ENCODE data around the gene SCMH1. TPM values are rescaled to one million over a fixed set of nuclear protein-coding genes. Genes with fewer than 3 reads are reported as not detected.

The SCMH1 gene
- total RNA-seq, 2 experiments from 2014 or later, result 25.1 to 30.3 TPM

DNA sequence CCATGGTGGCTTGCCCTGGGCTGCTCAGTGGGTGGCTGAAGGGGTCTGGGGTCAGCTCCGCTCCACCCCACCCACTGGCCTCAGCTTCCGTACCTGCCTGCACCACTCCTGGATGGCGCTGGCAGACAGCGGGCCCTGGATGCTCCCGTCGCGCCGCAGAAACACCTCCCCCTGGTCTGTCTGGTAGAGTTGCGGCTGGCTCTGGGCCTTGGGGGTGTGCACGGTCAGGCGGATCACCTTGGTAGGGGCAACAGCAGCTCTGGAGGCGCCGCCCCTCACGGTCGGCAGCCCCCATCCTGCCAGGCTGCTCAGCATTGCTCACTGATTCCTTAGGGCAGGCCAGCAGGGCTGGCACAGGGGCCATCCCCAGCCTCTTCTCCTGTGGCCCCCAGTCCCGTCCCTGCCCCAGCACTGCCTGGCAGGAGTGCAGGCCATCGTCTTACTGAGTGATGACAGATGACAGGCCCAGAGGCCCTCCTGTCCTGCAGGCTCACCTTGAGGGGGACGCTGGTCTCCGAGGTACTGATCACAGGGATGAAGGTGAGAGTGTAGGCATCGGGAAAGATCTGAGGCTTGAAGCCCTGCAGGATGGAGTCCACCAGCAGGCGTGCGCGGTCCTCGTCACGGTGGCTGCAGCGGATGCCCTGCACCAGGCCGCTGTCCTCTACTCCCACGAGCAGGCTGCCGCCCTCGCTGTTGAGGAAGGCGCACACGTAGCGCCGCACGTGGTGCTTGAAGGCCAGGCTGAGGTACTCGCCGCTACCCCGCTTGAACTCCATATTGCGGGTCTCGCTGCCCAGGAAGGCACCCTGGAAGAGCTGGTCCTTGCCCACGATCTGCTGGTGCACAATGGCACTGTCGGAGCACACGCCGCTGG, 224.7 kb downstream of the SCMH1 start:
- ATAC-seq, result no peak
- POLR2A ChIA-PET, result interaction anchor here (1.4 kb wide), 1 partner anchor 13 kb away, joined by 3 read pairs; no protein-coding TSS in a partner anchor
- no peak for DNase-seq
- no peaks in the 10 kb centered on the region for H3K9me3 Mint-ChIP-seq (ENCODE audit: insufficient read depth)
- H3K36me3 Mint-ChIP-seq (ENCODE audit: low read depth), result peaks cover 37% of the 10 kb centered on the region
- no peak overlapping the region for H3K27ac Mint-ChIP-seq
- CTCF ChIA-PET, result no interaction called here
- H3K27me3 Mint-ChIP-seq (ENCODE audit: low read depth), result no peaks in the 10 kb centered on the region
- H3K4me3 Mint-ChIP-seq, result no peak overlapping the region
- peaks cover 26% of the 10 kb centered on the region for H3K4me1 Mint-ChIP-seq (ENCODE audit: low read depth)

DNA sequence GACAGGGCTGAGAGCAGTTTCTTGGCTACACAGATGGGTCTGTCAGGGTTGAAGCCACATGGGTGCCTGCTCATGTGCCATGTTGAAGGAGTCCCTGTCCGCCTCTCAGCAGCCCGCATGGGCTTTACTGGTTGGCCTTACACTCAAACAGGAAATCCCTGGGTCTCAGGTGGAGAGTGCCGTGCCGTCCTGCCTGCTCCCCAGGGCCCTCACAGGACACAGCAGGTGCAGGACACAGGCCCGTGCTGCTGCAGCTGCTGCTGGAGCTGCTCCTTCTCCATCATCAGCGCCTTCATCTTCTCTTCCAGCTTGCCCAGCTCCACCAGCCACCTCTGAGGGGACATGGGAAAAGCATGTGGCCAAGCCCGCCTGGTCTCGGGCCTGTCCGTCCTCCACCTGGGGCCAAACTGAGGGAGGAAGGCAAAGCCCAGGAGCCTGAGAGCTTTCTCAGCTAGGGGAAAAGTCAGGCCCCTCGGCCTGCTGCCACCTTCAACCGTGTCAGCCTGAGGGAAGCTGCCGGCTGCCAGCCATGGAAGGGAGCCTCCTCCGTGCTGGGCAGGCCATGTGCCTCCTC, 226.1 kb downstream of the SCMH1 start:
- H3K4me1 Mint-ChIP-seq (ENCODE audit: low read depth), result peaks cover 17% of the 10 kb centered on the region
- no peak overlapping the region for H3K4me3 Mint-ChIP-seq
- CTCF ChIA-PET, result interaction anchor here (1.7 to 1.9 kb wide), 2 partner anchors 11 to 13 kb away, joined by 4 to 5 read pairs; no protein-coding TSS in a partner anchor
- H3K36me3 Mint-ChIP-seq (ENCODE audit: low read depth), result peaks cover 47% of the 10 kb centered on the region
- ATAC-seq, result no peak
- H3K27ac Mint-ChIP-seq, result no peak overlapping the region
- DNase-seq, result no peak
- H3K9me3 Mint-ChIP-seq (ENCODE audit: insufficient read depth), result no peaks in the 10 kb centered on the region
- H3K27me3 Mint-ChIP-seq (ENCODE audit: low read depth), result no peaks in the 10 kb centered on the region
- POLR2A ChIA-PET, result interaction anchor here (0.7 to 1.4 kb wide), 2 partner anchors 15 to 36 kb away, joined by 3 read pairs; partner anchors contain the start of gene CTPS1

DNA sequence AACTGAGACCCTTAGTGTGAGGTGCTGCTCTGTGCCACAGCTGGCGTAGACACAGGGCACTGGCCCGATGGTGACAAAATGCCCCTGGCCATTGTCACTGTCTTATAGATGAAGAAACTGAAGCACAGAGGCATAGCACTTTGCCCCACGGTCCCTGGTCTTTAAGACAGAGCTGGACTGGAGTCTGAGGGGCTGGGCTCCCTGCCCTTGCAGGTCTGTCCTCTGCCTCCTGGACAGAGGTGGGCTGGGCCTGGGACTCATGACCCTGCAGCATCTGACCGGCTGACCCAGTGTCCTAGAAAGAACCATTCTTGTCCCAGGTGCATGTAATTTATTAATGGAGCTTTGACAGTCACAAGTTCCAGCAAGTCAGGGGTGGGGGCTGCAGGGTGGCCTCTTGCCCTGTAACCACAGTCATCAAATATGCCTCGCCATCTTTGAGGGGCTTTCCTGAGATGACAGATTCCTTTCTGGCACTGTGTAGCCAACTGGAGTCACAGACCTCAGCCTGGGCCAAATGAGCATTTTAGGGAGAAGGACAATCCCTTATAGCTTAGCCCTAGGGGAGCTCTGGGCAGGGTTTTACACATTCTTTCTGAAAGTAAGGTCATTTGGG, 226.7 kb downstream of the SCMH1 start:
- DNase-seq (no peak), ATAC-seq (no peak)
- Mint-ChIP-seq H3K27me3 (ENCODE audit: low read depth) (no peaks in the 10 kb centered on the region), H3K4me1 (ENCODE audit: low read depth) (peaks cover 14% of the 10 kb centered on the region), H3K9me3 (ENCODE audit: insufficient read depth) (no peaks in the 10 kb centered on the region), H3K27ac (peak overlapping the region; percentile 77), H3K4me3 (no peak overlapping the region), H3K36me3 (ENCODE audit: low read depth) (peaks cover 53% of the 10 kb centered on the region)
- ChIA-PET POLR2A (interaction anchor here (0.6 to 0.7 kb wide), 3 partner anchors 36 to 540 kb away, joined by 3 to 4 read pairs (median 3); partner anchors contain the start of gene CTPS1), CTCF (interaction anchor here (1.7 to 1.9 kb wide), 2 partner anchors 11 to 12 kb away, joined by 4 to 5 read pairs; no protein-coding TSS in a partner anchor)

DNA sequence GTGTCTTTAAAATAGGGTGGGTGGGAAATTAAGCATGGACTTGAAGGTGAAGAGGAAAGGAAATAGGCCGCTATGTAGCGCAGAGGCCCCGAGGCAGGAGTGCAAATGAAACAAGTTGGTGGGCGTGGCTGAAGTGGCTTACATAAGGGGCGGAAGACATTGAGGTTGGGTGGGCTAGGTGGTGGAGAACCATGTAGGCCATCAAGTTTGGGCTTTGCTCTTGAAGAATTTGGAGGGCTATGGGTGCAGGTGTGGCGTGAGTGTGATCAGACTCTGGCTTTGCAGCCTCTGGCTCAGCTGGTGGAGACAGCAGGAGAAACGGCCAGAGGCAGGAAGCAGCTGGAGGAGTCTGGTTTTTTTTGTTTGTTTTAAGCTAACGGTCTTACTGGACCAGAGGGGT, 227.2 kb downstream of the SCMH1 start:
- ATAC-seq (no peak), DNase-seq (no peak)
- H3K36me3 Mint-ChIP-seq (ENCODE audit: low read depth), result peaks cover 58% of the 10 kb centered on the region
- POLR2A ChIA-PET, result interaction anchor here (0.6 kb wide), 2 partner anchors 309 to 539 kb away, joined by 3 to 4 read pairs; no protein-coding TSS in a partner anchor
- CTCF ChIA-PET, result interaction anchor here (1.7 to 1.9 kb wide), 2 partner anchors 10 to 11 kb away, joined by 4 to 5 read pairs; no protein-coding TSS in a partner anchor
- H3K4me1 Mint-ChIP-seq (ENCODE audit: low read depth), result peaks cover 14% of the 10 kb centered on the region
- no peaks in the 10 kb centered on the region for H3K27me3 Mint-ChIP-seq (ENCODE audit: low read depth)
- no peaks in the 10 kb centered on the region for H3K9me3 Mint-ChIP-seq (ENCODE audit: insufficient read depth)
- peak overlapping the region; percentile 77 for H3K27ac Mint-ChIP-seq
- no peak overlapping the region for H3K4me3 Mint-ChIP-seq

DNA sequence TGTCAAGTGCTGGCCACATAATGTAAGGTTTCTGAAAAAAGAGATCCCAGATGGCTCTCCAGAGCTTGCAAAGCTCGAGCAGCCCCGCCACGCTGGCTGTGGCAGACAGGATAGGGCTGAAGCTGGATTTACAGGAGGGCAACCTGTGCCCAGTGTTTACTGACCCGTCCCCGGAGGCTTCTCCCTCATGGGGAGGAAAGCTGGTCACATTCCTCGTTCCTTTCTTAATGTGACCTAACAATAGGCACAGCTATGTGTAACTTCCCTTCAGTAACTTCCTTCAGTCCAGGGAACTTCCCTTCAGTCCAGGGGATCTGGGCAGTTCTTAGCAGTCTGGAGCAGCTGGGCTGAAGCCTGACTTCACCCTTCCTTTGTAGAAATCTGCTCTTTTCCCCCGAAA, 228.3 kb downstream of the SCMH1 start:
- H3K4me3 Mint-ChIP-seq, result no peak overlapping the region
- peaks cover 17% of the 10 kb centered on the region for H3K4me1 Mint-ChIP-seq (ENCODE audit: low read depth)
- H3K9me3 Mint-ChIP-seq (ENCODE audit: insufficient read depth), result no peaks in the 10 kb centered on the region
- H3K36me3 Mint-ChIP-seq (ENCODE audit: low read depth), result peaks cover 59% of the 10 kb centered on the region
- no peaks in the 10 kb centered on the region for H3K27me3 Mint-ChIP-seq (ENCODE audit: low read depth)
- no peak for ATAC-seq
- CTCF ChIA-PET, result no interaction called here
- no peak for DNase-seq
- H3K27ac Mint-ChIP-seq, result no peak overlapping the region
- POLR2A ChIA-PET, result no interaction called here

DNA sequence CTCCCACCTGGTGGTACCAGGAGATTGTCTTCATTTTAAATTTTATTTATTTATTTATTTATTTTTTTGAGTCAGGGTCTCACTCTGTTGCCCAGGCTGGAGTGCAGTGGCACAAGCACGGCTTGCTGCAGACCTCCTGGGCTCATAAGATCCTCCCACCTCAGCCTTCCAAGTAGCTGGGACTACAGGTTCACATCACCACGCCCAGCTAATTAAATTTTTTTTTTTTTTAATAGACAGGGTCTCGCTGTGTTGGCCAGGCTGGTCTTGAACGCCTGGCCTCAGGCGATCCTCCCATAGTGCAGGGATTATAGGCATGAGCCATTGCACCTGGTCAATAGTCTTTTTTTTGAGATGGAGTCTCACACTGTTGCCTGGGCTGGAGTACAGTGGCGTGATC, 229.1 kb downstream of the SCMH1 start:
- H3K27ac Mint-ChIP-seq, result no peak overlapping the region
- no peaks in the 10 kb centered on the region for H3K27me3 Mint-ChIP-seq (ENCODE audit: low read depth)
- peaks cover 63% of the 10 kb centered on the region for H3K36me3 Mint-ChIP-seq (ENCODE audit: low read depth)
- ATAC-seq, result no peak
- CTCF ChIA-PET, result no interaction called here
- no peak for DNase-seq
- H3K4me3 Mint-ChIP-seq, result no peak overlapping the region
- H3K9me3 Mint-ChIP-seq (ENCODE audit: insufficient read depth), result no peaks in the 10 kb centered on the region
- peaks cover 17% of the 10 kb centered on the region for H3K4me1 Mint-ChIP-seq (ENCODE audit: low read depth)
- POLR2A ChIA-PET, result no interaction called here

DNA sequence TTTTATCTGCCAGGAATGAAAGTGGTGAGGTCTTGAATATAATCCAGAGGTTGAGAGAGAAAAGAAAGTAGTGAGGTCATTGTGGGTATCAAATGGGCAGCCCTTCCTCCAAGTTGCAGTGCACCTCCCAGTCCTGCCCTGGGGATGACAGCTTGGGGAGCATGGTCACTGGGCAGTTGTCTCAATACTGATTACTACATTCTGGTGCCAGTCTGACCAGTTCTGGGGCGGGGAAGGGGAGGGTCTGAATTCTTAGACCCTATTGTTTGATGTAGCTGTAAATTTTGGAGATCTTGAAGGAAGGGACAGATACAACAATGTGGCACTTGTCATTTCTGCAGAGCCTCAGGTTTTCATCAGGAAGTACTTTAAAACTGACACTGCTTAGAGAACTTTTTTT, 231.8 kb downstream of the SCMH1 start:
- H3K36me3 Mint-ChIP-seq (ENCODE audit: low read depth), result peaks cover 84% of the 10 kb centered on the region
- H3K4me1 Mint-ChIP-seq (ENCODE audit: low read depth), result peaks cover 17% of the 10 kb centered on the region
- no peaks in the 10 kb centered on the region for H3K27me3 Mint-ChIP-seq (ENCODE audit: low read depth)
- no peak overlapping the region for H3K27ac Mint-ChIP-seq
- POLR2A ChIA-PET, result no interaction called here
- no peak for DNase-seq
- ATAC-seq, result no peak
- CTCF ChIA-PET, result no interaction called here
- H3K9me3 Mint-ChIP-seq (ENCODE audit: insufficient read depth), result no peaks in the 10 kb centered on the region
- no peak overlapping the region for H3K4me3 Mint-ChIP-seq

DNA sequence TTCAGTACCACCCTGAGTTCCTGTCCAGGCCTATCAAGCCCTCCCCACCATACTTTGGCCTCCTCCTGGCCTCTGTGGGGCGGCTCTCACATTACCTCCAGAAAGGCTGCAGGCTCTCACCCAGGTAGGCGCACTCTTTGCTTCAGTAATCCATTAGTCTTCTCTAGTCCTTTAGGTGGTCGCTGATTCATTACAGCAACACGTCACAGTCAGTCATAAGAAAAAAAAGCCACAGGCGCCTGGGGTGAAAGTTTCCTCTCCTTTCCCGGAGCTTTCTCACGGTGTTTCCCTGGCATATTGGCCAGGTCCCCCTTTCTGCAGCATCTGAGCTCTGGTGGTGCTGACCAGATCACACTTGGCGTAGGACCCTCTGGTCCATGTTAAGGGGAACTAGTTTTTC, 232.6 kb downstream of the SCMH1 start:
- H3K27ac Mint-ChIP-seq, result peak overlapping the region; percentile 20
- ChIA-PET CTCF (no interaction called here), POLR2A (no interaction called here)
- no peak overlapping the region for H3K4me3 Mint-ChIP-seq
- H3K36me3 Mint-ChIP-seq (ENCODE audit: low read depth), result peaks cover 83% of the 10 kb centered on the region
- no peaks in the 10 kb centered on the region for H3K27me3 Mint-ChIP-seq (ENCODE audit: low read depth)
- ATAC-seq, result no peak
- no peaks in the 10 kb centered on the region for H3K9me3 Mint-ChIP-seq (ENCODE audit: insufficient read depth)
- peaks cover 12% of the 10 kb centered on the region for H3K4me1 Mint-ChIP-seq (ENCODE audit: low read depth)
- no peak for DNase-seq

DNA sequence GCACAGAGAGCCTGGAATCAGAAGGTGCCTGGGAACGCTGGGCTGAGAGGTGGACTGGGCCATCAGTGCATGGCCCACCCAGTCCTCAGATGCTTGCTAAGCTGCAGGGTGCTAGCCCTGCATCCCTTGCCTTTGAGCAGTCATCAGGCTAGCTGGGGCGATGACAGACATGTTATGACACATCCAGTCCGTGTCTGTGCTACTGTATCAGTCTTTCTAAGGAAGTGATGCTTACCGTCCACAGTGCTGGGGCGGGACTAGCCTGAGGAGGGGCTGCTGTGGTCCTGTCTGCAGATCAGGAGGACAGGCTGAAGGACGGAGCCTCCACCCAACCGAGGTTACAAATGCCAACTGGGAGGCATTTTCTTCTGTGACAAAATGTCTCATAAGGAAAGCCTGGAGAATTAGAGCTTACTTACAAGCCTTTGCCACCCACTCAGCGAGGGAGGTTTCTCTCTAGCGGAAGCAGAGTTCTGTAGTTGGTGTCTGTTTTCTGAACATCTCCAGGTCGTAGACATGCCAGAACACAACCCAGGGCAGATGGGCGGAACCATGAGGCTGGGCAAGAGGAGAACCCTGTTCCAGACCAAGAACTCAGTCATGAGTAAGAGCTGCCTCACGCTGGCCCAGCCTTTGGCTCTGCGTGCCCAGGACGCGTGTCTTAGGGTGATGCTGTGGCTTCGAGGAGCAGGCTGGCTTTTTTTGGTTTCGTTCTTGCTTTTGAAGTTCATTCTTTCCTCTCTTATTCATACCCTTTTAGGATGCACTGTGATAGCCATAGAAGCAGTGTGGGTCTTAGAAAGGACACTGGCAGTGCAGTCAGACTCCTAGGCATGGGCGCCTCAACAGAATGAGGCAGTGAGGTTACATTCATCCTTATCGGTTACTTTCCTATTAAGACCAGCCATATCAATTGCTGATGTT, 234.9 kb downstream of the SCMH1 start:
- Mint-ChIP-seq H3K36me3 (ENCODE audit: low read depth) (peaks cover 89% of the 10 kb centered on the region), H3K9me3 (ENCODE audit: insufficient read depth) (no peaks in the 10 kb centered on the region), H3K27ac (peak overlapping the region; percentile 58), H3K27me3 (ENCODE audit: low read depth) (no peaks in the 10 kb centered on the region), H3K4me3 (no peak overlapping the region), H3K4me1 (ENCODE audit: low read depth) (peaks cover 20% of the 10 kb centered on the region)
- CTCF ChIA-PET, result no interaction called here
- ATAC-seq, result no peak
- POLR2A ChIA-PET, result interaction anchor here (0.6 kb wide), 1 partner anchor 24 kb away, joined by 3 read pairs; no protein-coding TSS in a partner anchor
- DNase-seq, result no peak

DNA sequence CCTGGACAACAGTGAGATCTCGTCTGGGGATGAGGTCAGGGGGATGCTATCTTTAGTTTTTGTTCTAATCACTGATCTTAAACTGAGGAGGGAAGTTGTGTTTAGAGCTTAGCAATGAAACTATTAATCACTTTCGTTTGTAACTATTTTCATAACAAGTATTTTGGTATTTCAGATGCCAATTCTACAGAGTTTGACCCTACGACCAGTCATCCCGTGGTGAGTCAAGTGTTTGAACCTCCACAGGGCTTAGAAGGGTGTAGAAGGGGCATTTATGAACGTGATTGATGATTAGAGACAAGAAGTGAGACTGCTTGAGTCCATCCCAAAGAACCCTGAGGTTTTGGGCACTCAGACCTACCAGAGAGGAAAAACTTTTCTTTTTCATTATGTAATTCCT, 236.2 kb downstream of the SCMH1 start:
- Mint-ChIP-seq H3K27me3 (ENCODE audit: low read depth) (no peaks in the 10 kb centered on the region), H3K36me3 (ENCODE audit: low read depth) (peaks cover 89% of the 10 kb centered on the region), H3K4me1 (ENCODE audit: low read depth) (peaks cover 25% of the 10 kb centered on the region), H3K4me3 (no peak overlapping the region), H3K27ac (no peak overlapping the region), H3K9me3 (ENCODE audit: insufficient read depth) (no peaks in the 10 kb centered on the region)
- no peak for DNase-seq
- ATAC-seq, result no peak
- POLR2A ChIA-PET, result no interaction called here
- CTCF ChIA-PET, result no interaction called here

DNA sequence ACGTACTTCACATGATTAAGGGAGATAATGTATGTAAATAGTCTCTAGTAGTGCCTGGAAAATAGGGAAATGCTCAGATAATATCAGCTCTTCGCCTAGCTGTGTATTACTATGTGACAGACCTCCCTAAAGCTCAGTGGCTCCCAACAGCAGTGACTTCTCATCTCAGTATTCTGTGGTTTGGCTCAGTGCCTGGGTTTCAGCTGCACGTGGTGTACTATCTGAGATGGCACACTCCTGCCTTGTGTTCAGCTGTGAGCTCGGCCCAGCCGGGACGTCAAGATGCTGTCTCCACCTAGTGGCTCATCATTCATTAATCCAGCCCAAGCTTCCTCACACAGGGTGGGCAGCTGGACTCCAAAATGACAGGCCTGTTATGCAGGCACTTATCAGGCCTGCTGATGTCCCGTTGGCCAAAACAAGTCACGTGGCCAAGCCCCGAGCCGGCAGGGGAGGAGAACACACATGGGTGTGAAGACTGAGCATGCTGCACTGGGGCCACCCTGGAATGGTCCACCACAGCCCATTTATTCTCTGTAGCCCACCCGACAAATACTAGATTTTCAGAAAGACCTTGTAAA, 238.4 kb downstream of the SCMH1 start:
- Mint-ChIP-seq H3K4me1 (ENCODE audit: low read depth) (peaks cover 27% of the 10 kb centered on the region), H3K9me3 (ENCODE audit: insufficient read depth) (no peaks in the 10 kb centered on the region), H3K4me3 (no peak overlapping the region), H3K27me3 (ENCODE audit: low read depth) (no peaks in the 10 kb centered on the region), H3K27ac (peak overlapping the region; percentile 82), H3K36me3 (ENCODE audit: low read depth) (peaks cover 87% of the 10 kb centered on the region)
- ChIA-PET CTCF (interaction anchor here (0.6 to 2.5 kb wide), 16 partner anchors 8 to 150 kb away, joined by 3 to 11 read pairs (median 5); partner anchors contain the start of genes CITED4, CTPS1 and SLFNL1), POLR2A (interaction anchor here (0.9 to 3.5 kb wide), 3 partner anchors 12 to 24 kb away, joined by 3 to 20 read pairs (median 5); partner anchors contain the start of gene CTPS1)
- ATAC-seq (peak; percentile 98), DNase-seq (peak; percentile 90)

Measured in activated CD8-positive, alpha-beta T cell treated with anti-CD3 and anti-CD28 coated beads, Interleukin-2, amount 10 ng/mL, durations not matched to agents 7 days and 5 days (primary cell).